HepG2 (cell line): ENCODE measurements around the gene KCNIP4. TPM values are rescaled to one million over a fixed set of nuclear protein-coding genes. Genes with fewer than 3 reads are reported as not detected.

ENCODE experiments used
- ATAC-seq: fragments of 200-7000 bp; cut with Tn5 transposase; 3 replicates; pipeline ENCODE4 v1.9.1; 2020; ENCODE audit warnings: mild to moderate bottlenecking, moderate library complexity
- BruUV-seq: library from RNA; stranded (reverse); fragments of 400-500 nt; replicated peaks from 2 replicates; lab custom pipeline; 2021; lab: Mats Ljungman, UMichigan
- CTCF ChIA-PET: fragments of 300-600 bp; formaldehyde crosslinking; extraction: SDS; loops from one replicate; lab custom pipeline; 2021; ENCODE audit warnings: low total read pairs, inconsistent platforms, low intra/inter-chr PET ratio; lab: Yijun Ruan, JAX
- POLR2A ChIA-PET: fragments of 350-600 bp; sonication (Branson Sonifier 250); formaldehyde crosslinking; loops from one replicate; lab custom pipeline; 2020; ENCODE audit warnings: antibody characterized with exemption, inconsistent platforms; lab: Yijun Ruan, JAX
- DNase-seq: peaks from one replicate; pipeline ENCODE4 v3.0.0-alpha.2; 2015; ENCODE audit warnings: low spot score
- FAIRE-seq: peaks from 3 replicates; lab custom pipeline; 2011; peaks lifted over from hg19 to GRCh38; lab: Jason Lieb, UNC
- H2AFZ ChIP-seq: one replicate; pipeline ENCODE4 v1.6.1; 2011; ENCODE audit warnings: low read length, inconsistent platforms
- H3K27ac ChIP-seq: fragments of 300-600 bp; 3 replicates; pipeline ENCODE4 v1.8.0; 2011; ENCODE audit warnings: mixed run types, mild to moderate bottlenecking, mixed read lengths, low read length, inconsistent platforms; ENCODE audit not compliant: insufficient read depth; ENCODE audit errors: extremely low read length
- H3K27me3 ChIP-seq, 2 experiments: fragments of 200-600 bp in 1 of 2; 2 replicates in 1 of 2; 3 replicates in 1 of 2; pipeline versions ENCODE4 v1.6.0 to v1.8.0; 2011; ENCODE audit warnings: low read length in 2 of 2, mild to moderate bottlenecking in 2 of 2, moderate library complexity in 2 of 2, inconsistent platforms in 1 of 2; ENCODE audit not compliant: insufficient read depth in 2 of 2, control insufficient read depth in 1 of 2
- H3K36me3 ChIP-seq, 2 experiments: fragments of 200-600 bp in 1 of 2; replicated peaks in 1 of 2; 2 replicates in 1 of 2; 3 replicates in 1 of 2; pipeline versions ENCODE4 v1.5.1 to v1.8.0; 2011; ENCODE audit warnings: low read length in 2 of 2, inconsistent platforms in 1 of 2; ENCODE audit not compliant: insufficient read depth in 2 of 2, control insufficient read depth in 1 of 2
- H3K4me1 ChIP-seq: 2 replicates; pipeline ENCODE4 v1.5.1; 2012; ENCODE audit warnings: low read length, inconsistent platforms; ENCODE audit not compliant: insufficient read depth
- H3K4me2 ChIP-seq: 2 replicates; pipeline ENCODE4 v1.6.0; 2011; ENCODE audit warnings: low read depth, low read length, inconsistent platforms
- H3K4me3 ChIP-seq, 3 experiments: fragments of 200-600 bp in 1 of 3; sonication (generic), shearing (Covaris generic) in 1 of 3; replicated peaks in 1 of 3; 2 replicates each; pipeline ENCODE4 v1.5.1; 2011 to 2016; ENCODE audit warnings: low read length in 3 of 3, inconsistent platforms in 2 of 3, low read depth in 2 of 3, mild to moderate bottlenecking in 2 of 3, control low read depth in 1 of 3, mixed read lengths in 1 of 3; ENCODE audit not compliant: insufficient read depth in 1 of 3
- H3K79me2 ChIP-seq: one replicate; pipeline ENCODE4 v1.6.1; 2011; ENCODE audit warnings: low read length, inconsistent platforms; ENCODE audit not compliant: insufficient read depth
- H3K9ac ChIP-seq: 2 replicates; pipeline ENCODE4 v1.6.0; 2011; ENCODE audit warnings: mild to moderate bottlenecking, low read depth, low read length, inconsistent platforms; ENCODE audit not compliant: insufficient read depth
- H3K9me3 ChIP-seq: 2 replicates; pipeline ENCODE4 v1.5.1; 2012; ENCODE audit warnings: mild to moderate bottlenecking, low read length
- H4K20me1 ChIP-seq: 2 replicates; pipeline ENCODE4 v1.6.0; 2011; ENCODE audit warnings: inconsistent platforms, mild to moderate bottlenecking, low read length, moderate library complexity; ENCODE audit not compliant: insufficient read depth
- HCFC1 ChIP-seq: fragments of 150-350 bp; IDR thresholded peaks from 2 replicates; pipeline ENCODE4 v1.6.1; 2014; ENCODE audit warnings: low read depth, low read length
- MLLT10 ChIP-seq: sonication (generic); formaldehyde crosslinking; IDR thresholded peaks from 2 replicates; pipeline ENCODE4 v1.4.0; 2020; ENCODE audit warnings: missing genetic modification reagents
- NKX3-1 ChIP-seq: sonication (generic); formaldehyde crosslinking; IDR thresholded peaks from 2 replicates; pipeline ENCODE4 v1.5.0; 2020; ENCODE audit warnings: missing genetic modification reagents
- PATZ1 ChIP-seq: sonication (generic); formaldehyde crosslinking; IDR thresholded peaks from 2 replicates; pipeline ENCODE4 v1.4.0; 2020; ENCODE audit warnings: missing genetic modification reagents
- RNF2 ChIP-seq: fragments of 450-650 bp; conservative IDR thresholded peaks from 2 replicates; pipeline ENCODE4 v1.6.1; 2016; ENCODE audit warnings: low read depth
- ZFP91 ChIP-seq: sonication (generic); formaldehyde crosslinking; IDR thresholded peaks from 2 replicates; pipeline ENCODE4 v1.9.0; 2022; ENCODE audit warnings: missing genetic modification reagents, mild to moderate bottlenecking, borderline replicate concordance
- ZNF556 ChIP-seq: sonication (generic); formaldehyde crosslinking; IDR thresholded peaks from 2 replicates; pipeline ENCODE4 v1.4.0; 2020; ENCODE audit warnings: mild to moderate bottlenecking, missing genetic modification reagents, borderline replicate concordance
- WGBS: methylation state at CpG from one replicate; pipeline ENCODE4 v1.1.6; 2017; ENCODE audit warnings: low lambda C conversion rate; 5-methylcytosine and 5-hydroxymethylcytosine counted together
- in situ Hi-C: cut with HindIII; loops from 2 replicates; pipeline ENCODE4 v1.10.0; 2017; ENCODE audit warnings: low pct_unique_long_range_greater_than_20kb; ENCODE audit not compliant: extremely low pct_ligation_motif_present
- intact Hi-C: fragments of 100-400 bp; cut with micrococcal nuclease; formaldehyde crosslinking; loops from one replicate; pipeline ENCODE4 v1.10.0; 2022; ENCODE audit not compliant: unreplicated experiment
- polyA plus RNA-seq, 8 experiments: library from polyadenylated mRNA; depleted of rRNA in 3 of 8; stranded (reverse) in 7 of 8; unstranded in 1 of 8; fragments of >200 nt; fragmentation: Illumina TruSeq in 4 of 8; extraction: Trizol in 4 of 8; gene quantifications; 2 replicates each; pipeline versions ENCODE4 v1.2.1 to v1.2.3, GENCODE V29; 2011 to 2016; ENCODE audit warnings: low read depth in 4 of 8, missing spikeins in 1 of 8, mixed read lengths in 1 of 8; ENCODE audit not compliant: insufficient read depth in 1 of 8
- total RNA-seq, 5 experiments: library from RNA; depleted of rRNA; stranded (reverse); fragments of >200 nt; fragmentation: Illumina TruSeq; extraction: Trizol; gene quantifications; 2 replicates each; pipeline ENCODE4 v1.2.3, GENCODE V29; 2016; ENCODE audit warnings: low read depth in 1 of 5

Gene KCNIP4
- total and polyA plus RNA-seq, 2 of the 13 experiments (the other 11 are each of a cell fraction or from before 2014, with no cell fraction given) = 0.09 TPM; not detected in 1

GRCh38 chr4:21680326-21680898, 268.2 kb downstream of the KCNIP4 start:
- H4K20me1 ChIP-seq = no peaks in the 10 kb centered on the region
- ATAC-seq (no peak), FAIRE-seq (no peak), DNase-seq (no peak)
- H3K4me2 ChIP-seq = no peak overlapping the region
- ChIA-PET CTCF (no interaction called here), POLR2A (no interaction called here)
- no peak overlapping the region for H3K4me3 ChIP-seq
- intact Hi-C loops (no loop called here), in situ Hi-C loops (no loop called here)
- no peak overlapping the region for H2AFZ ChIP-seq
- no peak overlapping the region for H3K9ac ChIP-seq
- 26% methylated on average over 2 of the region's 2 CpGs for WGBS
- H3K27ac ChIP-seq = no peak overlapping the region
- H3K9me3 ChIP-seq = no peaks in the 10 kb centered on the region
- H3K36me3 ChIP-seq = no peaks in the 10 kb centered on the region
- no peaks in the 10 kb centered on the region for H3K27me3 ChIP-seq
- TF ChIP-seq ZFP91 (CRISPR knock-in tag) (no peak), NKX3-1 (CRISPR knock-in tag) (no peak), RNF2 (no peak), PATZ1 (no peak), ZNF556 (no peak), MLLT10 (CRISPR knock-in tag) (no peak), HCFC1 (no peak)
- H3K79me2 ChIP-seq = no peaks in the 10 kb centered on the region
- no TSS peak for BruUV-seq
- H3K4me1 ChIP-seq = no peaks in the 10 kb centered on the region
